Thoracic aorta (tissue), 2 donors: Measurements from ENCODE around the gene PLA2R1. TPM values are rescaled to one million over a fixed set of nuclear protein-coding genes. Genes with fewer than 3 reads are reported as not detected.

Experiments
- ATAC-seq: fragments of 150-250 bp; one replicate; pipeline ENCODE4 v1.8.0; 2017; ENCODE audit warnings: low read depth; ENCODE audit not compliant: insufficient number of reproducible peaks, low FRiP score
- DNase-seq: peaks from one replicate; pipeline ENCODE4 v3.0.0-alpha.2; 2020; ENCODE audit warnings: low spot score
- H3K27ac ChIP-seq, 2 donors: fragments of 200-600 bp; sonication (generic); 1 replicate in 1 of 2; 2 replicates in 1 of 2; pipeline ENCODE4 v1.5.1; 2016; ENCODE audit warnings: mild to moderate bottlenecking in 2 of 2, moderate library complexity in 2 of 2
- H3K27me3 ChIP-seq: fragments of 200-600 bp; sonication (generic); replicated peaks from 2 replicates; pipeline ENCODE4 v1.6.0; 2016; ENCODE audit warnings: mild to moderate bottlenecking; ENCODE audit not compliant: insufficient read depth
- H3K36me3 ChIP-seq: fragments of 200-600 bp; sonication (generic); one replicate; pipeline ENCODE4 v1.5.1; 2016
- H3K4me1 ChIP-seq, 2 donors: fragments of 200-600 bp; sonication (generic); 1 replicate in 1 of 2; 2 replicates in 1 of 2; pipeline versions ENCODE4 v1.5.1 to v1.6.0; 2016; ENCODE audit warnings: low read depth in 2 of 2, mild to moderate bottlenecking in 1 of 2; ENCODE audit not compliant: control insufficient read depth in 1 of 2
- H3K4me3 ChIP-seq: fragments of 200-600 bp; sonication (generic); 2 replicates; pipeline ENCODE4 v1.5.1; 2016; ENCODE audit warnings: mild to moderate bottlenecking
- H3K9me3 ChIP-seq: fragments of 200-600 bp; sonication (generic); 2 replicates; pipeline ENCODE4 v1.5.1; 2016
- CTCF ChIP-seq: fragments of 200-600 bp; sonication (generic); IDR thresholded peaks from one replicate; pipeline ENCODE4 v1.5.1; 2019; ENCODE audit warnings: antibody characterized with exemption
- total RNA-seq, 2 donors: library from RNA; depleted of rRNA; stranded (reverse); fragments of >200 nt; gene quantifications; one replicate each; pipeline versions ENCODE4 v1.1.0 to v1.2.3, GENCODE V29; 2016

Gene PLA2R1
- total RNA-seq, 2 donors from 2014 or later: 28.3 to 28.7 TPM

GRCh38 chr2:159946326-159946999 lies 116.0 kb downstream of the PLA2R1 start:
- Histone ChIP-seq H3K4me1 (peaks cover 10 to 22% of the 10 kb centered on the region in 2 donors), H3K9me3 (no peaks in the 10 kb centered on the region), H3K36me3 (no peaks in the 10 kb centered on the region), H3K27me3 (no peaks in the 10 kb centered on the region), H3K27ac (peak overlapping the region; percentile 62 to 69), H3K4me3 (no peak overlapping the region)
- TF ChIP-seq CTCF: no peak
- DNase-seq (no peak), ATAC-seq (peak; percentile 54)

GRCh38 chr2:159944874-159945273 lies 117.5 kb downstream of the PLA2R1 start:
- Histone ChIP-seq H3K27ac (no peak overlapping the region), H3K4me1 (peaks cover 10 to 22% of the 10 kb centered on the region in 2 donors), H3K9me3 (no peaks in the 10 kb centered on the region), H3K27me3 (no peaks in the 10 kb centered on the region), H3K36me3 (no peaks in the 10 kb centered on the region), H3K4me3 (no peak overlapping the region)
- TF ChIP-seq CTCF: no peak
- DNase-seq (no peak), ATAC-seq (no peak)

GRCh38 chr2:159942146-159942545 lies 120.3 kb downstream of the PLA2R1 start:
- DNase-seq (no peak), ATAC-seq (no peak)
- H3K36me3 ChIP-seq: no peaks in the 10 kb centered on the region
- no peaks in the 10 kb centered on the region for H3K27me3 ChIP-seq
- no peak overlapping the region for H3K27ac ChIP-seq
- H3K4me3 ChIP-seq: no peak overlapping the region
- peaks cover 7 to 20% of the 10 kb centered on the region in 2 donors for H3K4me1 ChIP-seq
- no peaks in the 10 kb centered on the region for H3K9me3 ChIP-seq
- TF ChIP-seq CTCF: no peak

GRCh38 chr2:159941729-159942128 lies 120.7 kb downstream of the PLA2R1 start:
- H3K4me3 ChIP-seq: no peak overlapping the region
- no peak for DNase-seq
- no peak for ATAC-seq
- peaks cover 3 to 16% of the 10 kb centered on the region in 2 donors for H3K4me1 ChIP-seq
- no peak for TF ChIP-seq CTCF
- no peaks in the 10 kb centered on the region for H3K36me3 ChIP-seq
- no peak overlapping the region for H3K27ac ChIP-seq
- no peaks in the 10 kb centered on the region for H3K9me3 ChIP-seq
- no peaks in the 10 kb centered on the region for H3K27me3 ChIP-seq

- no peak overlapping the region for H3K27ac ChIP-seq
- TF ChIP-seq CTCF: no peak
- H3K4me3 ChIP-seq: no peak overlapping the region
- peaks cover 0 to 6% of the 10 kb centered on the region in 2 donors for H3K4me1 ChIP-seq
- H3K27me3 ChIP-seq: no peaks in the 10 kb centered on the region
- no peaks in the 10 kb centered on the region for H3K9me3 ChIP-seq
- DNase-seq (no peak), ATAC-seq (no peak)
- H3K36me3 ChIP-seq: no peaks in the 10 kb centered on the region
Measured at GRCh38 chr2:159939946-159940345, 122.5 kb downstream of the PLA2R1 start.
